PFSK-1 (cell line): ENCODE results near the gene DISC1.

Source experiments
- POLR2AphosphoS5 ChIP-seq: IDR thresholded peaks from 2 replicates; pipeline ENCODE4 v1.6.1; 2012; ENCODE audit warnings: low read depth, mild to moderate bottlenecking, control low read depth, low read length, moderate library complexity
- TF ChIP-seq, protein P1 (sequence below), 2 experiments: IDR thresholded peaks; 2 replicates each; pipeline versions ENCODE4 v1.6.1 to v1.8.0; 2011 to 2012; ENCODE audit warnings: low read depth in 2 of 2, low read length in 2 of 2, control low read depth in 1 of 2, inconsistent platforms in 1 of 2, mild to moderate bottlenecking in 1 of 2, moderate library complexity in 1 of 2; ENCODE audit not compliant: insufficient read depth in 1 of 2

DNA sequence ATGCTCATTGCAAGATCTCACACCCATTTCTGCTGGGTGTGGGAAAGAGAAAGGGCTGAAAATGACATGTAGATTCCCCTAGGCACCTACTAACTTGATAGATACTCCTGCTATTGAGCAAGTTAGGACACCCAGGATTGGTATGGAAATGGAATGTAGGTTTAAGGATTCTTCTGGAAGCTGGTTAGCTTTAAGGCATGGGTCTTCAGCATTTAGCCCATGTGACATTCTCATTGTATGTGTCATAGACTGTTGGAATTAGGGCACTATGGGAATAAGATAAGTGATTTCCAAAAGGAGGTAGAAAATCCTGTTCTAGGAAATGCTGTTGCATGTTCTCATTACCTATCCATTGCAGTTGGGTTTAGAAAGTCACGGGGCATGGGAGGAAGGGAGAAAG lies 76.2 kb downstream of the DISC1 start:
- TF ChIP-seq, protein P1, sequence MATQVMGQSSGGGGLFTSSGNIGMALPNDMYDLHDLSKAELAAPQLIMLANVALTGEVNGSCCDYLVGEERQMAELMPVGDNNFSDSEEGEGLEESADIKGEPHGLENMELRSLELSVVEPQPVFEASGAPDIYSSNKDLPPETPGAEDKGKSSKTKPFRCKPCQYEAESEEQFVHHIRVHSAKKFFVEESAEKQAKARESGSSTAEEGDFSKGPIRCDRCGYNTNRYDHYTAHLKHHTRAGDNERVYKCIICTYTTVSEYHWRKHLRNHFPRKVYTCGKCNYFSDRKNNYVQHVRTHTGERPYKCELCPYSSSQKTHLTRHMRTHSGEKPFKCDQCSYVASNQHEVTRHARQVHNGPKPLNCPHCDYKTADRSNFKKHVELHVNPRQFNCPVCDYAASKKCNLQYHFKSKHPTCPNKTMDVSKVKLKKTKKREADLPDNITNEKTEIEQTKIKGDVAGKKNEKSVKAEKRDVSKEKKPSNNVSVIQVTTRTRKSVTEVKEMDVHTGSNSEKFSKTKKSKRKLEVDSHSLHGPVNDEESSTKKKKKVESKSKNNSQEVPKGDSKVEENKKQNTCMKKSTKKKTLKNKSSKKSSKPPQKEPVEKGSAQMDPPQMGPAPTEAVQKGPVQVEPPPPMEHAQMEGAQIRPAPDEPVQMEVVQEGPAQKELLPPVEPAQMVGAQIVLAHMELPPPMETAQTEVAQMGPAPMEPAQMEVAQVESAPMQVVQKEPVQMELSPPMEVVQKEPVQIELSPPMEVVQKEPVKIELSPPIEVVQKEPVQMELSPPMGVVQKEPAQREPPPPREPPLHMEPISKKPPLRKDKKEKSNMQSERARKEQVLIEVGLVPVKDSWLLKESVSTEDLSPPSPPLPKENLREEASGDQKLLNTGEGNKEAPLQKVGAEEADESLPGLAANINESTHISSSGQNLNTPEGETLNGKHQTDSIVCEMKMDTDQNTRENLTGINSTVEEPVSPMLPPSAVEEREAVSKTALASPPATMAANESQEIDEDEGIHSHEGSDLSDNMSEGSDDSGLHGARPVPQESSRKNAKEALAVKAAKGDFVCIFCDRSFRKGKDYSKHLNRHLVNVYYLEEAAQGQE (IDR thresholded peaks at IDR 0.05; ENCODE audit: insufficient read depth in 1 of 2, low read depth in 2 of 2, low read length in 2 of 2), result no peak
- TF ChIP-seq POLR2AphosphoS5, result no peak
